ENCODE results near the gene STUB1. TPM values are rescaled to one million over a fixed set of nuclear protein-coding genes. Genes with fewer than 3 reads are reported as not detected.

STUB1 gene
- total RNA-seq, 1 experiment from 2014 or later = 49.2 TPM

DNA sequence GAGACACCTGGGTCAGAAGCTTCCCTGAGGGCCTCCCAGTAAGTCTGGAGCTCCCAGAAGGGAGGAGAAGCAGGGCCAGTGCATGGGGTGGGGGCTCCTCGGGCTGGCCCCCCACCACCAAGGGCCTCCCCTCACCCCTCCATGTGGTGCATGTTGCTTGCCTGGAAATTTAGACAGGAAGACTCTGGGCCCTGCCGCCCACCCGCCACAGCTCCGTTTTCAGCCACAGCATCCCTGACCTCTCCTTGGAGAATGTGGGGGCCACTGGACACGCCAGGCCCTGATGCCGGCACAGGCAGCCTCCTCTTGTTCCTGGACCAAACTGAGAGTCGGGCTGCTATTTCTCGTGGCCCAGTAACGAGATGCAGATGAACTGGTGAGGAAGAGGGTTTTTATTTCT is 41.4 kb upstream of the STUB1 start:
- Histone ChIP-seq H3K4me1 (0 out of 2 replicates have a peak, but pooled peaks cover 4% of the 10 kb centered on the region), H3K27me3 (0 out of 2 replicates have a peak, but pooled peaks cover 5% of the 10 kb centered on the region), H3K4me3 (no peak overlapping the region), H3K27ac (no peak overlapping the region), H3K36me3 (no peaks in the 10 kb centered on the region), H3K9me3 (replicated peaks) (no peaks in the 10 kb centered on the region)
- DNase-seq = no peak

DNA sequence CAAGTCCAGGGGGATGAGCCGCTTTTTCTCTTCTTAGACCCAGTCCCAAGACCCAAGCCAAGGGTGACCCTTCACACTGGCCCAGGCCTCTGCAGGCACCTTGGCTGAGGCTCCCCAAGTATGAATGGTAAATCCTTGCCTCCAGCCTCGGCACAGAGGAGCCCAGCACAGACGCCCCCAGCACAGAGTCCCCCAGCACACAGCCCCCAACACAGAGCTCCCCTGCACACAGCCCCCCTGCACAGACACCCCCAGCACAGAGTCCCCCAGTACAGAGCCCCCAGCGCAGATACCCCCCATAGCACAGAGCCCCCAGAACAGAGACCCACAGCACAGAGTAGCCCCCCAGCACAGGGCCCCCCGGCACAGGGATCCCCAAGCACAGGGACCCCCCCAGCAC is 39.6 kb upstream of the STUB1 start:
- Histone ChIP-seq H3K27me3 (0 out of 2 replicates have a peak, but pooled peaks cover 5% of the 10 kb centered on the region), H3K36me3 (no peaks in the 10 kb centered on the region), H3K4me1 (0 out of 2 replicates have a peak, but pooled peaks cover 4% of the 10 kb centered on the region), H3K9me3 (replicated peaks) (no peaks in the 10 kb centered on the region), H3K4me3 (no peak overlapping the region), H3K27ac (no peak overlapping the region)
- DNase-seq = no peak

DNA sequence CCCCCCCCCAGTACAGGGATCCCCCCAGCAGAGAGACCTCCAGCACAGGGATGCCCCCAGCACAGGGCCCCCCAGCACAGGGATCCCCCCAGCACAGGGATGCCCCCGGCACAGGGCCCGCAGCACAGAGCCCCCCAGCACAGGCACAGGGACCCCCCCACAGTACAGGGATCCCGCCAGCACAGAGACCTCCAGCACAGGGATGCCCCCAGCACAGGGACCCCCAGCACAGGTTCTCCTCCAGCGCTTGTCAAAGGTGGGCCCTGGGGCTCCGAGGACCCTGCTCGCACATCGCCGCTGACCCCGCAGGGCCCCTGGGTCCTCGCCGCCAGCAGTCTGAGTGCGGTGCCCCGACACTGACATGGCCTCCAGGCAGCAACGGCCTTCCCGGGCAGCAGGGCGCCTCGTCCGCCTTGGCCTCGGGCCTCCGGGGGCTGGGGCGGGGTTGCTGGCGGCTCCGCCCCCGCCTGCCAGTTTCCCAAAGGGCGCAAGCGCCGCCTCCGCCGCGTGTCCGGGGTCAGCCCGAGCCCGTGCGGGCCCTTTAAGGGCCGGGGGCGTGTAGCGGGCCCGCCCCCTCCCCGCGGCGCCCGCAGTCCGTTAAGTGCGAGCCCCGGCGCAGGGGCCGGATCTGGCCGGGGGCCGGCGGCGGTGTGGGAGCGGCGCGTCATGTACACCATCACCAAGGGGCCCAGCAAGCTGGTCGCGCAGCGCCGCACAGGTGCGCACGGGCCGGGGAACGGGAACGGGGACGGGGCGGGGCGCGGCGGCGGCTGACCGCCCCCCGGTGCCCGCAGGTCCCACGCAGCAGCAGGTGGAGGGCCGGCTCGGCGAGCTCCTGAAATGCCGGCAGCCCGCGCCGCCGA is 38.7 kb upstream of the STUB1 start, which contains the start of gene MCRIP2:
Gene MCRIP2 (plus strand): TSS at position 503 of the 863 bp plus-strand sequence. CDS start 164 bp downstream, at position 667.
- Histone ChIP-seq H3K4me1 (0 out of 2 replicates have a peak, but pooled peaks cover 4% of the 10 kb centered on the region), H3K9me3 (replicated peaks) (no peaks in the 10 kb centered on the region), H3K36me3 (no peaks in the 10 kb centered on the region), H3K27me3 (0 out of 2 replicates have a peak, but pooled peaks cover 5% of the 10 kb centered on the region), H3K4me3 (peak within 1 kb of the TSS; percentile 64), H3K27ac (no peak within 1 kb of the TSS)
- DNase-seq = peak; percentile 77 to 78

DNA sequence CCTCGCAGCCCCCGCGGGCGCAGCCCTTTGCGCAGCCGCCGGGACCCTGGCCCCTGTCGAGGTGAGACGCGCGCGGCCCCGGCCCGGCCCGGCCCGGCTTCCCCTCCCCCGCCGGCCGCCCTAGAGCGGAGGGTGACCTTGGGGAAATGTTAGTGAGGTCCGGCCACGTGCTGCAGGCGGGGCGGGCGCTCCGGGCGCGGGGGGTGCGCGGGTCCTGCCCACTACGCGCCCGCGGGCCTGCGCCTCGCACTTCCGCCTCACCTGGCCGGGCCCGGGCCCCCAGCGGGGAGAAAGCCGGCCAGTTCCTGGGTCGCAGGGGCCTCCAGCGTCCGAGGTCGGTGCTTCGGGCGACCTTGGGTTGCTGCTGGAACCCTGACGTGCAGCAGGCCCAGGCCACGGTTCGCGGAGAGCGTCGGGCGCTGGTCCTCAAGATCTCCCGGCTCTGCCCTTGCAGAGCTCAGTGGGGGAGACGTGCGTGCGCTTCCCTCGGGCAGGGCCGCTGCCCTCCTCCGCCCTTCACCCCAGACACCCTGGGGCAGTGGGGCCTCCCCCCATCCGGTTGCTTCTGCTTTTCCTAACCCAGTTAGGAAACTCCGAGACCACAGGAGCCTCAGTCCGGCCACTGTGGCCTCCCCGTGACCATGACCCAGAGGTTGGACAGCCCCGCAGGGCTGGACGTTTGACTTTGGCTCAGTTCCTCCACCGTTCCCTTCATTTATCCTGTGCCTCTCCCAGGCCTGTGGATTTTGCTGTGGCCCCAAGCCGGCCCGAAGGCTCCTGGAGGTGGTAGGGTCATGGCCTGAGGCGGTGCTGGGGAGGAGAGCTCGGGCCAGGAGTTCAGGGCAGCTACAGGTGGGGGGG is 37.8 kb upstream of the STUB1 start:
- Histone ChIP-seq H3K4me1 (0 out of 2 replicates have a peak, but pooled peaks cover 4% of the 10 kb centered on the region), H3K4me3 (peak overlapping the region; percentile 64), H3K9me3 (replicated peaks) (no peaks in the 10 kb centered on the region), H3K36me3 (no peaks in the 10 kb centered on the region), H3K27me3 (0 out of 2 replicates have a peak, but pooled peaks cover 5% of the 10 kb centered on the region), H3K27ac (no peak overlapping the region)
- DNase-seq = no peak

DNA sequence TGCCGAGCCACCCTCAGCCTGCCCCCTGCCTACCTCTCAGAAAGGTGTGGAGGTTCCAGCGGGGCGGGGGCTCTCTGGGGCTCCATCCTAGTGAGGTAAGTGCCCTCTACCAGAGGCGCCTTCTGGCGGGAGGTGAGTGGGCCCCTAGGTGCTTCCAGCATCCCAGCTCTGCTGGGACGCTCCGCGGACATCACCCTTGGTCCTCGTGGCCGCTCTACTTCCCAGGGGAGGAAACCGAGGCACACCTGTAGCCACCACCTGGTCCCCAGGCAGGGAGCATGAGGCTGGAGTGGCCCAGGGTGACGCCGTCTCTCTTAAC is 37.2 kb upstream of the STUB1 start:
- no peaks in the 10 kb centered on the region for H3K9me3 ChIP-seq (replicated peaks)
- no peaks in the 10 kb centered on the region for H3K36me3 ChIP-seq
- DNase-seq = no peak
- no peak overlapping the region for H3K4me3 ChIP-seq
- 0 out of 2 replicates have a peak, but pooled peaks cover 3% of the 10 kb centered on the region for H3K4me1 ChIP-seq
- H3K27me3 ChIP-seq = 0 out of 2 replicates have a peak, but pooled peaks cover 5% of the 10 kb centered on the region
- no peak overlapping the region for H3K27ac ChIP-seq

DNA sequence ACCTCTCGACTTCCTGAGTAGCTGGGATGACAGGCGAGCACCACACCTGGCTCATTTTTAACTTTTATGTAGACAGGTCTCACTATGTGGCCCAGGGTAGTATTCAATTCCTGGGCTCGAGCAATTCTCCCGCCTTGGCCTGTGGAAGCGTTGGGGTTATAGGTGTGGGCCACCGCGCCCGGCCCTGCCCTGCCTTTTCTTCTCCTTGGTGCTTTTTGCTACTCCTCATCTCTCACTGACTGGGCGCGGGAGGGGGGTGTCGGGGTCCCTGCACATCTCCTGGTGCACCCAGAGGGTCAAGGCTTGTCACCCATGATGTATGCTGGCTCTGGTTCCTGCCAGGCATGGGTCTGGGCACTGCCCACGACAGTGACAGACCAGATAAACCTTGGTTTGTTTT is 35.7 kb upstream of the STUB1 start:
- no peaks in the 10 kb centered on the region for H3K4me1 ChIP-seq
- no peaks in the 10 kb centered on the region for H3K36me3 ChIP-seq
- 0 out of 2 replicates have a peak, but pooled peaks cover 5% of the 10 kb centered on the region for H3K27me3 ChIP-seq

DNA sequence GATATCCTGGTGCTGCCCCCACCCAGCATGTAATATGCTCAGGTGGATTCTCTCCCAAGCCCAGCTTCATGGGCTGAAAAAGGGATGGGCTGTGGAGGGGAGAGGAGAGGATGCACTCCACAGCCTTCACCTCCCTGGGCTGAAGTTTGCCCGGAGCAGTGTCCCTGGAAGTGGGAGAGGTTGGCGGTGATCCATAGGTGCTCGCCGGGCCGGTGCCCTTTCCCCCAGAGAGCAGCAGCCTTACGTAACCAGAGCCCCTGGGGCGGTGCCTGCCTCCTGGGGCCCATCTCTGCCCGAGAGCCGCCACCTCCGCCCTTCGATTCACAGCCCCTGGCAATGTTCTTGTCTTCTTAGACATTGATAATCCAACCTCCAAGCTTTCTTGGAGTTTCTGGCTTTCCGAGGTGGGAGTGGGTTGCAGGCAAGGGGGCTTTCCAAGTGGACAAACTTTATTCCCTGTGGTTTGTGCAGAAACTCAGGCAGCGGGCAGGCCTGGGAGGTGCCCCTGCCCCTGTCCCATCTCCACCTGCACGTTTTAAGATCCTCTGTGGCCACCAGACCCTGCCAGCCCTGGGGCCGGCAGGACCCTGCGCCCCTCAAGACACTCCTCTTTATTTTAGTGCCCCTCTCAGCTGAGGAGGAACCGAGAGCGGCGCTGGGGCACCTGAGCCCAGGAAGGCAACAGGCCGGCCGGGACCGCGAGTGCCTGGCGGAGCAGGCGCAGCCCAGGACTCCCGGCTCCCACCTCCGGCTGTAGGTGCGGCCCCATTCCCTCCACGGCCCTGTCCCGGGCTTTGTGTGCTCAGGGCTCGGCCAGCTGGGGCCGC is 34.1 kb upstream of the STUB1 start:
- Histone ChIP-seq H3K4me3 (no peak overlapping the region), H3K4me1 (no peaks in the 10 kb centered on the region; the same call in 1 of the 2 replicates), H3K9me3 (replicated peaks) (no peaks in the 10 kb centered on the region), H3K27me3 (0 out of 2 replicates have a peak, but pooled peaks cover 5% of the 10 kb centered on the region), H3K27ac (no peak overlapping the region), H3K36me3 (no peaks in the 10 kb centered on the region)
- DNase-seq = no peak

More for the DNA sequence above, 35.7 kb upstream of the STUB1 start:
- Histone ChIP-seq H3K27ac (no peak overlapping the region), H3K4me3 (no peak overlapping the region), H3K9me3 (replicated peaks) (no peaks in the 10 kb centered on the region)
- no peak for DNase-seq

DNA sequence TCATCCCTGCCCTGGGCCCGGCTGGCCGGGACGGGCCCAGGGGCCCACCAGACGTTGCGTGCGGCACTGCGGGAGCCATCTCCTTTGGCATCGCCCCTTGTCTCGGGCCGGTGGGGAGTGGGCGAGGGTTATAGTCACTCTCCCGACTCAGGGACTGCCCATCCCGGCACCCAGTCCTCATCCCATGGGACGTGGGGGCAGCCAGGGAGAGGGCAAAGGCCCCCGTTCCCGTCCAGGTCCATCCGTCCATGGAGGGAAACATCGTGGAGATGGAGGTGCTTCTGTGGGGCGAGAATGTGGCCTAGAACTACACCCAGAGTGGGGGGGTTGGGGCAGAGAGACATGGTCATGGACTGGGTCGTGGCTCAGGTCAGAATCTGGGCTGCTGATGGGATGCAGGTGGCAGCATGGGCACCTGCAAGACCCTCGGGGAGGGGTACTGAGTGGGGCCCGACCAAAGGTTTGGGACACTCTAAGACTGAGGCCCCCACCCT is 33.5 kb upstream of the STUB1 start:
- Histone ChIP-seq H3K4me3 (no peak overlapping the region), H3K9me3 (replicated peaks) (no peaks in the 10 kb centered on the region), H3K36me3 (no peaks in the 10 kb centered on the region), H3K27me3 (0 out of 2 replicates have a peak, but pooled peaks cover 5% of the 10 kb centered on the region), H3K27ac (no peak overlapping the region), H3K4me1 (no peaks in the 10 kb centered on the region; the same call in 1 of the 2 replicates)
- no peak for DNase-seq

DNA sequence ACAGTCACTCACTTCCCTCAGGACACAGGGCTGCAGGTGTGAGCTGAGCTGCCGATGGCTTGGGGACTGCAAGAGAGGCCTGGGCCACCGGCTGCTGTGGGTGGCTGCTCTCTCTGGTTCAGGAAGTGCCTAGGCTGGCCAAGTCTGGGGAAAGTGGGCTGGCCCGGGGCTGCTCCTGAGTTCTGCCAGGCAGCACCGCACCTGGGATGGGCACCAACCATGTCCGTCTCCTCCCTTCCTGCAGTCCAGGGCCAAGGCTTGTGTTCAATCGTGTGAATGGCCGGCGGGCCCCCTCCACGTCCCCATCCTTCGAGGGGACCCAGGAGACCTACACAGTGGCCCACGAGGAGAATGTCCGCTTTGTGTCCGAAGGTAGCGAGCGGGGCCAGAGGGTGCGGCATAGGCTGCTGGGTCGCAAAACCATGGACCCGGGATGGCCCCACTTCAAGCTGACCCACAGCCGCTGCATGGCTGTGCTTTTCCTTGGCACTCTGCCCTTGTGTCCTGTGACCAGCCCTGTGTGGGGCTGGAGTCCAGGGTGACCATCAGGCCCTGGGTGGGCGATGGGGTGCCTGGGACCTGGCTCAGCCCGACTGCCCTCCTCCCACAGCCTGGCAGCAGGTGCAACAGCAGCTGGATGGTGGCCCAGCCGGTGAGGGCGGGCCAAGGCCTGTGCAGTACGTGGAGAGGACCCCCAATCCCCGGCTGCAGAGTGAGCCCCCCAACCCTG is 32.9 kb upstream of the STUB1 start:
- no peaks in the 10 kb centered on the region for H3K36me3 ChIP-seq
- H3K9me3 ChIP-seq (replicated peaks) = no peaks in the 10 kb centered on the region
- no peak for DNase-seq
- H3K4me3 ChIP-seq = no peak overlapping the region
- H3K4me1 ChIP-seq = no peaks in the 10 kb centered on the region; the same call in 1 of the 2 replicates
- H3K27me3 ChIP-seq = 0 out of 2 replicates have a peak, but pooled peaks cover 5% of the 10 kb centered on the region
- H3K27ac ChIP-seq = no peak overlapping the region

DNA sequence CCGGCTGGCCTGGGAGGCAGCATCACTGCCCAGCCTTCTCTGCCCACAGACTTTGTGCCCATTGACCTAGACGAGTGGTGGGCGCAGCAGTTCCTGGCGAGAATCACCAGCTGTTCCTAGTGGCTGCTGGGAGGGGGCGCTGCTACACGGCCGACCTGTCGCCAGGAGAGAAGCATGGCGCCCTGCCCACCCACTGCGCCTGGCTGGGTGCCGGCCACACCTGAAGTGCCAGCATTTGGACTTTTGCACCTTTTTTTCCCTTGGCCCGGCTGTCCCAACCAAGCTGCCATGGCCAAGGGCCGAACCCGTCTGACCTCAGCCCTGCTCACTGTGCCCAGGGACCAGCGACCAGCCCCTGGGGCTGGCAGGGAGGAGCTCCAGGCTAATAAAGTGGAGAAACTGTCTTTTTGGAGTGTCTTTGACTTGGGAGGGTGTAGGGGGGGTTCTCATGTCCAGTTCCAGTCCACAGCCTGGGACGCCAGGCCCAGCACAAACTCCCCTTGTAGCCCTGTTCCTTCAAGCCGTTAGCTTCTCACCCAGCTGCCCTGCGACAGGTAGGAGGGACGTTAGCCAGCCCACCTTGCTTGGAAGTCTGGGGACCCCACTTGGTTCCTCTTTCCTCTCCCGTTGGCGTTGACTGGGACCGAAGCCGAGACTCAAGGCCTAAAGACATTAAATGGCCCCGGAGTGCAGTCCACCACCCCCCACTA is 32.0 kb upstream of the STUB1 start:
- no peak overlapping the region; the same call in 1 of the 2 replicates for H3K27ac ChIP-seq
- H3K27me3 ChIP-seq = no peaks in the 10 kb centered on the region
- H3K9me3 ChIP-seq (replicated peaks) = no peaks in the 10 kb centered on the region
- peak in 1 of 2 experiments; percentile 22 for DNase-seq
- peak overlapping the region; percentile 75 for H3K4me3 ChIP-seq
- H3K4me1 ChIP-seq = no peaks in the 10 kb centered on the region; the same call in 1 of the 2 replicates
- H3K36me3 ChIP-seq = no peaks in the 10 kb centered on the region

DNA sequence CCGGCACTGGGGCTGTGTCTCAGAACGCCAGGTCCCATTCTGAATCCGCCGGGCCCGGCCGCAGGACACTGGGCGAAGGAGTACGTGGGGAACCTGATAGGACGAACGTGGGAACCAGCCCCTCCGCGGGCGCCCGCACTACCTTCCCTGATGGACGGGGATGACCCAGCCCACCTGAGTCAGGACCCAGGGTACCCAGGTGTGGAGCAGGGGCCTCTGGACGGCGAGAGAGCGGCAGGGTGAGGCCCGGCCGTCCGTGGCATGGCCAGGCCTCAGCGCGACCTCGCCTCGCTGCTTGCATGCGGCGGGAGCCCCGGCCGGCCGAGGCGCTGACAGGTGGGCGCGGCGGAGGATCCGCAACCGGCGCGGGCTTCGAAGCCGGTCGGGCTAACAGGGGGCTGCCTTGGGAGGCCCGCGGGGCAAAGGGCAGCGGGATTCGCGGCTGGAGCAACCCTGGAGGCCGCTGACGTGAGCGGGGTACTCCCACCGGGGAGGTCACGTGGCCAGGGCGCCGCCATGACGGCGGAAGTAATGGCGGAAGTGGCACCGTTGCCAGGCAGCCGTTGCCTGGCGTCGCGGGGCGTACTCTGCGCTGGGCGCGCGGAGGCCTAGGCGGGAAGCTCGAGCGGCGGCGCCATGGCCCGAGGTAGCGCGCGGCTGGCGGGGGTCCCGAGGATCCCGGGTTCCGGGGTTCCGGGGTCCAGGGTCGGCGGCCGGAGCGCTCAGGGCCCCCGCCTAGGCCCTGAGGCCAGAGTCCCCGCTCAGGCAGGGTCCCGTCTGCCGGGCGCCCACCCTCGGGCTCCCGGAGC is 31.2 kb upstream of the STUB1 start, which contains the start of gene WDR90:
Gene WDR90 (plus strand): TSS at position 585 of the 809 bp plus-strand sequence. CDS start 52 bp downstream, at position 637.
- DNase-seq = peak; percentile 88 to 89
- Histone ChIP-seq H3K4me1 (no peaks in the 10 kb centered on the region; the same call in 1 of the 2 replicates), H3K27me3 (no peaks in the 10 kb centered on the region), H3K9me3 (replicated peaks) (no peaks in the 10 kb centered on the region), H3K36me3 (no peaks in the 10 kb centered on the region), H3K27ac (peak within 1 kb of the TSS; percentile 29), H3K4me3 (peak within 1 kb of the TSS; percentile 75)

DNA sequence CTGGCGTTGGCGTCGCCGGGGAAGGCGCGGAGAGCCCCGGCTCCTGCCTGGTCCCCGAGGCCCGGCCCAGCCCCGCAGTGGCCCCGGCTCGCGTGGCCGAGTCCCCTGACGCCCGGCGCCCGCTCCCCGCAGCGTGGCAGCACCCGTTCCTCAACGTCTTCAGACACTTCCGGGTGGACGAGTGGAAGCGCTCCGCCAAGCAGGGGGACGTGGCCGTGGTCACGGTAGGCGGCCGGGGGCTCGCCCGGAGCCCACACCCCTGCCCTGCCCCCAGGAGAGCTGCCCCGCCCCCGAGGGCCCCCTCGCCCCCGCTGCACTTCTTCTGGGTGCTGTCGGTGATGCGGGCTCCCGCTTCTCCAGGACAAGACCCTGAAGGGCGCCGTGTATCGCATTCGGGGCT is 30.6 kb upstream of the STUB1 start:
- Histone ChIP-seq H3K9me3 (replicated peaks) (no peaks in the 10 kb centered on the region), H3K4me1 (no peaks in the 10 kb centered on the region; the same call in 1 of the 2 replicates), H3K27me3 (no peaks in the 10 kb centered on the region), H3K4me3 (peak overlapping the region; percentile 75), H3K27ac (peak overlapping the region; percentile 29), H3K36me3 (no peaks in the 10 kb centered on the region)
- no peak for DNase-seq

Measured in SJCRH30 (cell line).